Measurements from ENCODE around the gene CLPTM1.

CLPTM1 gene

GRCh38 chr19:44972802-44973201 lies 17.6 kb downstream of the CLPTM1 start:
- ATAC-seq (replicated peaks; ENCODE audit: extremely low read depth, poor library complexity, severe bottlenecking), result no peak
- H3K9me3 Mint-ChIP-seq, result no peaks in the 10 kb centered on the region
- no peaks in the 10 kb centered on the region for H3K27me3 Mint-ChIP-seq
- H3K4me3 Mint-ChIP-seq, result no peak overlapping the region
- no peak overlapping the region for H3K27ac Mint-ChIP-seq (ENCODE audit: low read depth)
- peaks cover 4% of the 10 kb centered on the region for H3K4me1 Mint-ChIP-seq
- H3K36me3 Mint-ChIP-seq (ENCODE audit: insufficient read depth), result peaks cover 56% of the 10 kb centered on the region
- DNase-seq (ENCODE audit: low spot score in 2 of 2), result no peak

DNA sequence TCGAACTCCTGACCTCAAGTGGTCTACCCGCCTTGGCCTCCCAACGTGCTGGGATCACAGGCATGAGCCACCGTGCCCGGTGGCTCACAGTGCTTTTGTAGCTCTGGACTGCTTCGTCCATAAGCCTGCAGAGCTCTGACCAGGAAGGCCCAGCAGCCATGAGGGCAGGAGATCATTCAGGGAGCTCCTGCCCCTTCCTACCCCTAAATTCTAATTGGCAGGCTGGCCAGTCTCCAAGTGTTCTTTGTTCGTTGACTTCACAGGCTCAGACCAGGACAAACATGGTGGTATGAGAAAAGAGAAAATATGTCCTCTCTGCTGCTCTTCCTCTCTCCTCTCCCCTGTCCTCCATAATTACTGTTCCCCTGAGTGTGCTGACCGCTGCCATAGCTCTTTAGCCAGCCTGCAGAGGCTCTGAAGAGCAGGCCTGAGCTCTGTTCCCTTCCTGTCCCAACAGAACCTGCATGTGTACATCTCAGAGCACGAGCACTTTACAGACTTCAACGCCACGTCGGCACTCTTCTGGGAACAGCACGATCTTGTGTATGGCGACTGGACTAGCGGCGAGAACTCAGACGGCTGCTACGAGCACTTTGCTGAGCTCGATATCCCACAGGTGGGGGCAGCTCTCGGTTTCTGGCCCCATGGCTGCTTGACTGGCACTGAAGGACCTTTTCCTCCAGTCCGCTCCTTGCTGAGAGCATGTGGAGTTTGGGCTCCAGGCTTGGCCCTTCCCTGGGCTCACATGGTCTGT lies 19.0 kb downstream of the CLPTM1 start:
- no peaks in the 10 kb centered on the region for H3K4me1 Mint-ChIP-seq
- H3K9me3 Mint-ChIP-seq, result no peaks in the 10 kb centered on the region
- H3K27me3 Mint-ChIP-seq, result no peaks in the 10 kb centered on the region
- no peak overlapping the region for H3K27ac Mint-ChIP-seq (ENCODE audit: low read depth)
- ATAC-seq (replicated peaks; ENCODE audit: extremely low read depth, poor library complexity, severe bottlenecking) (no peak), DNase-seq (ENCODE audit: low spot score in 2 of 2) (no peak)
- H3K36me3 Mint-ChIP-seq (ENCODE audit: insufficient read depth), result peaks cover 67% of the 10 kb centered on the region
- no peak overlapping the region for H3K4me3 Mint-ChIP-seq

DNA sequence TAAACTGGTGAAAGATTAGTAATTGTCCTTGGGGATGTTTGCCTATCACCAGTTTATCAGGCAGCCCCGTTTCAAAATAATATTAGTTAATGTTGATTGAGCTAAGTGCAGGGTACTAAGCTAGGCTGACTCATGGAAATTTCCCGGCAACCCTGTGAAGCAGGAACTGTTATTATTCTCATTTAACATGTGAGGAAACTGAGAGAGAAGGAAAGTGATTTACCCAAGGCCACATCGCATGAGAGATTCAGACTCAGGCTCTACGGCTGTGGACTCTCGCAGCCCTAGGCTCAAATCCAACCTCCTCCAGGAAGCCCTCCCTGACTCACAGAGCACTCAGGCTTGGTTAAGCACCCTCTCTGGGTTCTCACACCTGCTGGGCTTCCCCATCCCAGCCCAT lies 19.7 kb downstream of the CLPTM1 start:
- H3K36me3 Mint-ChIP-seq (ENCODE audit: insufficient read depth), result peaks cover 69% of the 10 kb centered on the region
- DNase-seq (ENCODE audit: low spot score in 2 of 2) (no peak), ATAC-seq (replicated peaks; ENCODE audit: extremely low read depth, poor library complexity, severe bottlenecking) (no peak)
- H3K27me3 Mint-ChIP-seq, result no peaks in the 10 kb centered on the region
- H3K4me3 Mint-ChIP-seq, result no peak overlapping the region
- no peak overlapping the region for H3K27ac Mint-ChIP-seq (ENCODE audit: low read depth)
- no peaks in the 10 kb centered on the region for H3K4me1 Mint-ChIP-seq
- no peaks in the 10 kb centered on the region for H3K9me3 Mint-ChIP-seq

GRCh38 chr19:44975444-44975843 lies 20.3 kb downstream of the CLPTM1 start:
- Mint-ChIP-seq H3K4me1 (no peaks in the 10 kb centered on the region), H3K4me3 (no peak overlapping the region)
- DNase-seq (ENCODE audit: low spot score in 2 of 2), result no peak

GRCh38 chr19:44984005-44984404 lies 28.8 kb downstream of the CLPTM1 start:
- no peaks in the 10 kb centered on the region for H3K9me3 Mint-ChIP-seq
- no peaks in the 10 kb centered on the region for H3K27me3 Mint-ChIP-seq
- H3K4me3 Mint-ChIP-seq, result no peak overlapping the region
- no peak overlapping the region for H3K27ac Mint-ChIP-seq (ENCODE audit: low read depth)
- H3K36me3 Mint-ChIP-seq (ENCODE audit: insufficient read depth), result peaks cover 48% of the 10 kb centered on the region
- H3K4me1 Mint-ChIP-seq, result peaks cover 3% of the 10 kb centered on the region
- DNase-seq (ENCODE audit: low spot score in 2 of 2) (no peak), ATAC-seq (replicated peaks; ENCODE audit: extremely low read depth, poor library complexity, severe bottlenecking) (no peak)

More at GRCh38 chr19:44975444-44975843, 20.3 kb downstream of the CLPTM1 start:
- peaks cover 71% of the 10 kb centered on the region for H3K36me3 Mint-ChIP-seq (ENCODE audit: insufficient read depth)
- H3K27ac Mint-ChIP-seq (ENCODE audit: low read depth), result no peak overlapping the region
- H3K27me3 Mint-ChIP-seq, result no peaks in the 10 kb centered on the region
- no peaks in the 10 kb centered on the region for H3K9me3 Mint-ChIP-seq
- no peak for ATAC-seq (replicated peaks; ENCODE audit: extremely low read depth, poor library complexity, severe bottlenecking)

GRCh38 chr19:44985445-44985844 lies 30.3 kb downstream of the CLPTM1 start:
- Mint-ChIP-seq H3K4me3 (no peak overlapping the region), H3K4me1 (peaks cover 6% of the 10 kb centered on the region), H3K27ac (ENCODE audit: low read depth) (no peak overlapping the region), H3K27me3 (no peaks in the 10 kb centered on the region), H3K36me3 (ENCODE audit: insufficient read depth) (peaks cover 44% of the 10 kb centered on the region), H3K9me3 (no peaks in the 10 kb centered on the region)
- ATAC-seq (replicated peaks; ENCODE audit: extremely low read depth, poor library complexity, severe bottlenecking) (no peak), DNase-seq (ENCODE audit: low spot score in 2 of 2) (no peak)

DNA sequence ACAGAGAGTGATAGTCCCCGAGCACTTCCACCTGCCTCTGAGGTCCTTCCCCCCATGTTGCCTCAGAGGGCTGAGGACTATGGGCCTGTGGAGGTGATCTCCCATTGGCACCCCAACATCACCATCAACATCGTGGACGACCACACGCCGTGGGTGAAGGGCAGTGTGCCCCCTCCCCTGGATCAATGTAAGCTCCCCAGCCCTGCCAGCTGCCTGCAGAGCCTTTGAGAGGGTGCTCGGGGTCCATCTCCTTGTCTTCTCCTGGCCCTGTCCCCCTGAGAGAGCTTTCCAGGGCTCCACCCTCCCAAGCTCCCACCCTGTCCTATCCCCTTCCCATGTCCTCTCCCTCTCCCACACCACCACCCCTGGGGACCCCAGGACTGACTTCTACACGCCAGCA lies 31.2 kb downstream of the CLPTM1 start:
- Mint-ChIP-seq H3K36me3 (ENCODE audit: insufficient read depth) (peaks cover 44% of the 10 kb centered on the region), H3K27me3 (no peaks in the 10 kb centered on the region), H3K9me3 (no peaks in the 10 kb centered on the region), H3K27ac (ENCODE audit: low read depth) (no peak overlapping the region), H3K4me1 (peaks cover 6% of the 10 kb centered on the region), H3K4me3 (no peak overlapping the region)
- no peak for ATAC-seq (replicated peaks; ENCODE audit: extremely low read depth, poor library complexity, severe bottlenecking)
- DNase-seq (ENCODE audit: low spot score in 2 of 2), result no peak

DNA sequence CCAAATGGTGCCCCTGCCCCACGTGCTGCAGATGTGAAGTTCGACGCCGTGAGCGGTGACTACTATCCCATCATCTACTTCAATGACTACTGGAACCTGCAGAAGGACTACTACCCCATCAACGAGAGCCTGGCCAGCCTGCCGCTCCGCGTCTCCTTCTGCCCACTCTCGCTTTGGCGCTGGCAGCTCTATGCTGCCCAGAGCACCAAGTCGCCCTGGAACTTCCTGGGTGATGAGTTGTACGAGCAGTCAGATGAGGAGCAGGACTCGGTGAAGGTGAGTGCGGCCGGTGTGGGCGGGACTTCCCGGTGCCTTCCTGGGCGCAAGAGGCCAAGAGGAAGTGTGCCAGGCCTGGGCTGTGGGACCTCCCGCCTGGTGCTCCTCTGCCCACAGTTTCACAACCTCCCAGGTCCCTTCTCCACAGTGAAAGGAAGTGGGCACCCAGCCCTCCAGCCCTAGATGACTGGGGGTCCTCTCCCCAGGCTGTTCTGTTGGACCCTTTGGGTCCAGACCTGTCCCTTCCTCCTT lies 32.0 kb downstream of the CLPTM1 start:
- H3K4me3 Mint-ChIP-seq, result no peak overlapping the region
- H3K27me3 Mint-ChIP-seq, result no peaks in the 10 kb centered on the region
- peak overlapping the region; percentile 70 for H3K27ac Mint-ChIP-seq (ENCODE audit: low read depth)
- DNase-seq (ENCODE audit: low spot score in 2 of 2) (no peak), ATAC-seq (replicated peaks; ENCODE audit: extremely low read depth, poor library complexity, severe bottlenecking) (no peak)
- H3K9me3 Mint-ChIP-seq, result no peaks in the 10 kb centered on the region
- peaks cover 43% of the 10 kb centered on the region for H3K36me3 Mint-ChIP-seq (ENCODE audit: insufficient read depth)
- H3K4me1 Mint-ChIP-seq, result peaks cover 6% of the 10 kb centered on the region

GRCh38 chr19:44988273-44988672 lies 33.1 kb downstream of the CLPTM1 start:
- Mint-ChIP-seq H3K4me1 (peaks cover 6% of the 10 kb centered on the region), H3K27ac (ENCODE audit: low read depth) (peak overlapping the region; percentile 70), H3K4me3 (no peak overlapping the region), H3K9me3 (no peaks in the 10 kb centered on the region), H3K27me3 (no peaks in the 10 kb centered on the region), H3K36me3 (ENCODE audit: insufficient read depth) (peaks cover 37% of the 10 kb centered on the region)
- no peak for DNase-seq (ENCODE audit: low spot score in 2 of 2)
- ATAC-seq (replicated peaks; ENCODE audit: extremely low read depth, poor library complexity, severe bottlenecking), result no peak

- Mint-ChIP-seq H3K36me3 (ENCODE audit: insufficient read depth) (peaks cover 36% of the 10 kb centered on the region), H3K4me3 (no peak overlapping the region), H3K27me3 (no peaks in the 10 kb centered on the region), H3K4me1 (peaks cover 6% of the 10 kb centered on the region), H3K27ac (ENCODE audit: low read depth) (no peak overlapping the region), H3K9me3 (no peaks in the 10 kb centered on the region)
- DNase-seq (ENCODE audit: low spot score in 2 of 2), result peak; percentile 47 to 62
- ATAC-seq (replicated peaks; ENCODE audit: extremely low read depth, poor library complexity, severe bottlenecking), result peak; percentile 53
Measured at GRCh38 chr19:44988896-44989556, 33.8 kb downstream of the CLPTM1 start.

DNA sequence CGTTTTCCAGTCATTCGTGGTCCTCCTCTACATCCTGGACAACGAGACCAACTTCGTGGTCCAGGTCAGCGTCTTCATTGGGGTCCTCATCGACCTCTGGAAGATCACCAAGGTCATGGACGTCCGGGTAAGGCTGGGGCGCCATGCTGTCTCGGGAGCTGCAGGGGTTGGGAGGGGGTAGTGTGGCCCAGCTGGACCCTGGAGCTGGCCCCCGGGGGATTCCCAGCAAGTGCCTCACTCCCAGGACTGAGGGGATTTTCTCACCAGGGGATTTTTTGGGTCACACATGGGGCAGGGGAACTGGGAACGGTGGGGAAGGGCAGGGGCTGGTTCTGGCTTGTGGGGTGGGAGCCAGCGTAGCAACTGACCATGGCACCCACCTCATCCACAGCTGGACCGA lies 35.3 kb downstream of the CLPTM1 start:
- no peak for ATAC-seq (replicated peaks; ENCODE audit: extremely low read depth, poor library complexity, severe bottlenecking)

GRCh38 chr19:44990966-44991365 lies 35.8 kb downstream of the CLPTM1 start:
- Mint-ChIP-seq H3K4me3 (no peak overlapping the region), H3K27me3 (no peaks in the 10 kb centered on the region), H3K36me3 (ENCODE audit: insufficient read depth) (peaks cover 26% of the 10 kb centered on the region), H3K9me3 (no peaks in the 10 kb centered on the region), H3K27ac (ENCODE audit: low read depth) (no peak overlapping the region), H3K4me1 (peaks cover 11% of the 10 kb centered on the region)
- ATAC-seq (replicated peaks; ENCODE audit: extremely low read depth, poor library complexity, severe bottlenecking), result no peak
- DNase-seq (ENCODE audit: low spot score in 2 of 2), result no peak

More for the DNA sequence above, 35.3 kb downstream of the CLPTM1 start:
- no peak for DNase-seq (ENCODE audit: low spot score in 2 of 2)
- no peak overlapping the region for H3K4me3 Mint-ChIP-seq
- H3K4me1 Mint-ChIP-seq, result peaks cover 11% of the 10 kb centered on the region
- no peaks in the 10 kb centered on the region for H3K27me3 Mint-ChIP-seq
- H3K36me3 Mint-ChIP-seq (ENCODE audit: insufficient read depth), result peaks cover 31% of the 10 kb centered on the region
- no peak overlapping the region for H3K27ac Mint-ChIP-seq (ENCODE audit: low read depth)
- no peaks in the 10 kb centered on the region for H3K9me3 Mint-ChIP-seq
